WTC11 (cell line): ENCODE measurements around the gene PPM1D. TPM values are rescaled to one million over a fixed set of nuclear protein-coding genes. Genes with fewer than 3 reads are reported as not detected.
"Not testable (repeated sequence)": the region's sequence is repeated elsewhere in the genome, so short reads cannot be mapped to it uniquely, and the experiment has no call there.

ENCODE experiments used
- ATAC-seq: fragments of 200-7000 bp; cut with Tn5 transposase; 2 replicates; pipeline ENCODE4 v1.10.0; 2021; ENCODE audit warnings: mild to moderate bottlenecking, moderate library complexity
- CTCF ChIA-PET: fragments of 300-600 bp; sonication (Branson Sonifier 250); formaldehyde crosslinking; loops from one replicate; lab custom pipeline; 2021; ENCODE audit warnings: antibody characterized with exemption; lab: Charles Lee
- POLR2A ChIA-PET: fragments of 350-600 bp; sonication (Branson Sonifier 250); formaldehyde crosslinking; loops from one replicate; lab custom pipeline; 2021; ENCODE audit warnings: antibody characterized with exemption; lab: Charles Lee
- DNase-seq: peaks from one replicate; pipeline ENCODE4 v3.0.0; 2021; ENCODE audit warnings: low spot score
- H3K27ac Mint-ChIP-seq: 2 replicates; pipeline ENCODE4 v1.8.0; 2021; ENCODE audit warnings: mixed read lengths
- H3K27me3 Mint-ChIP-seq: 2 replicates; pipeline ENCODE4 v1.8.0; 2021; ENCODE audit warnings: low read depth, mild to moderate bottlenecking, moderate library complexity, mixed read lengths
- H3K36me3 Mint-ChIP-seq: 2 replicates; pipeline ENCODE4 v1.8.0; 2021; ENCODE audit warnings: mixed read lengths
- H3K4me1 Mint-ChIP-seq: 2 replicates; pipeline ENCODE4 v1.8.0; 2022; ENCODE audit warnings: mixed read lengths
- H3K4me3 Mint-ChIP-seq: 2 replicates; pipeline ENCODE4 v1.8.0; 2021; ENCODE audit warnings: mild to moderate bottlenecking, moderate library complexity, mixed read lengths
- H3K9me3 Mint-ChIP-seq: 2 replicates; pipeline ENCODE4 v1.8.0; 2021; ENCODE audit warnings: mixed read lengths
- GABPB1 ChIP-seq: sonication (generic); formaldehyde crosslinking; IDR thresholded peaks from 2 replicates; pipeline ENCODE4 v1.8.1; 2023; ENCODE audit warnings: mild to moderate bottlenecking, missing genetic modification reagents
- GTF2I ChIP-seq: fragments of 250-450 bp; sonication (Bioruptor Pico); conservative IDR thresholded peaks from 2 replicates; pipeline ENCODE4 v1.4.0; 2021; ENCODE audit warnings: mild to moderate bottlenecking
- HMGA2 ChIP-seq: fragments of 250-450 bp; sonication (Bioruptor Pico); IDR thresholded peaks from 2 replicates; pipeline ENCODE4 v1.4.0; 2021; ENCODE audit warnings: mild to moderate bottlenecking, moderate library complexity
- NFYB ChIP-seq: sonication (generic); formaldehyde crosslinking; conservative IDR thresholded peaks from 2 replicates; pipeline ENCODE4 v1.8.0; 2022; ENCODE audit warnings: low read depth, missing genetic modification reagents
- NR2C2 ChIP-seq: sonication (generic); formaldehyde crosslinking; IDR thresholded peaks from 2 replicates; pipeline ENCODE4 v1.8.0; 2022; ENCODE audit warnings: mild to moderate bottlenecking, missing genetic modification reagents
- OVOL2 ChIP-seq: fragments of 250-450 bp; sonication (Bioruptor Pico); IDR thresholded peaks from 2 replicates; pipeline ENCODE4 v1.9.0; 2021; ENCODE audit warnings: mild to moderate bottlenecking, borderline replicate concordance
- TEAD1 ChIP-seq: sonication (generic); formaldehyde crosslinking; IDR thresholded peaks from 2 replicates; pipeline ENCODE4 v1.8.0; 2022; ENCODE audit warnings: mild to moderate bottlenecking, missing genetic modification reagents
- ZNF232 ChIP-seq: sonication (generic); formaldehyde crosslinking; IDR thresholded peaks from 2 replicates; pipeline ENCODE4 v1.8.0; 2022; ENCODE audit warnings: mild to moderate bottlenecking, missing genetic modification reagents
- ZNF317 ChIP-seq: sonication (generic); formaldehyde crosslinking; IDR thresholded peaks from 2 replicates; pipeline ENCODE4 v1.8.1; 2023; ENCODE audit warnings: low read depth, mild to moderate bottlenecking, moderate library complexity, missing genetic modification reagents, borderline replicate concordance
- total RNA-seq: library from RNA; stranded (reverse); gene quantifications from 3 replicates; pipeline ENCODE4 v1.2.3, GENCODE V29; 2021
- TF ChIP-seq, protein P1 (sequence below): fragments of 250-450 bp; sonication (Bioruptor Pico); IDR thresholded peaks from 2 replicates; pipeline ENCODE4 v1.9.0; 2021; ENCODE audit warnings: mild to moderate bottlenecking
- TF ChIP-seq, protein P2 (sequence below): sonication (generic); formaldehyde crosslinking; IDR thresholded peaks from 2 replicates; pipeline ENCODE4 v1.8.0; 2022; ENCODE audit warnings: missing genetic modification reagents
- TF ChIP-seq, protein P3 (sequence below): sonication (generic); formaldehyde crosslinking; IDR thresholded peaks from 2 replicates; pipeline ENCODE4 v1.8.1; 2023; ENCODE audit warnings: mild to moderate bottlenecking, missing genetic modification reagents
- TF ChIP-seq, protein P4 (sequence below): sonication (generic); formaldehyde crosslinking; IDR thresholded peaks from 2 replicates; pipeline ENCODE4 v1.8.1; 2022; ENCODE audit warnings: low read depth, missing genetic modification reagents, borderline replicate concordance

Gene PPM1D
- total RNA-seq, 1 experiment from 2014 or later, result 20.4 TPM

GRCh38 chr17:60613325-60613724 lies 13.3 kb downstream of the PPM1D start:
- POLR2A ChIA-PET, result no interaction called here
- CTCF ChIA-PET, result interaction anchor here (1.1 to 1.8 kb wide), 4 partner anchors 10 to 44 kb away, joined by 3 to 5 read pairs (median 4); partner anchors contain the start of gene PPM1D
- no peak for ATAC-seq

DNA sequence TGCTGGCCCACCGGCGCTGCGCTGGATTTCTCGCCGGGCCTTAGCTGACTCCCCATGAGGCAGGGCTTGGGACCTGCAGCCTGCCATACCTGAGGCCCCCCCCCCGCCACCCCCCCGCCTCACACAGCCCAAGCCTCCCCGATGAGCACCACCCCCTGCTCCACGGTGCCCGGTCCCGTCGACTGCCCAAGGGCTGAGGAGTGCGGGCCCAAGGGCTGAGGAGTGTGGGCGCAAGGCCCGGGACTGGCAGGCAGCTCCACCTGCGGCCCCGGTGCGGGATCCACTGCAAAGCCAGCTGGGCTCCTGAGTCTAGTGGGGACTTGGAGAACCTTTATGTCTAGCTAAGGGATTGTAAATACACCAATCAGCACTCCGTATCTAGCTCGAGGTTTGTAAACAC lies 13.8 kb downstream of the PPM1D start:
- H3K4me1 Mint-ChIP-seq, H3K27me3 Mint-ChIP-seq, H3K27ac Mint-ChIP-seq, DNase-seq, ATAC-seq, H3K4me3 Mint-ChIP-seq: not testable (repeated sequence)
- POLR2A ChIA-PET, result interaction anchor here (0.6 kb wide), 1 partner anchor 107 kb away, joined by 3 read pairs; no protein-coding TSS in a partner anchor
- Mint-ChIP-seq H3K9me3 (peaks cover 16% of the 10 kb centered on the region), H3K36me3 (peaks cover 18% of the 10 kb centered on the region)
- CTCF ChIA-PET, result interaction anchor here (1.1 to 1.8 kb wide), 4 partner anchors 11 to 44 kb away, joined by 3 to 5 read pairs (median 4); partner anchors contain the start of gene PPM1D

More at GRCh38 chr17:60613325-60613724, 13.3 kb downstream of the PPM1D start:
- Mint-ChIP-seq H3K27me3 (no peaks in the 10 kb centered on the region), H3K27ac (no peak overlapping the region), H3K4me1 (no peaks in the 10 kb centered on the region)
- TF ChIP-seq ZNF232 (CRISPR knock-in tag) (no peak), GABPB1 (CRISPR knock-in tag) (no peak), TEAD1 (CRISPR knock-in tag) (no peak), NR2C2 (CRISPR knock-in tag) (no peak), HMGA2 (no peak), GTF2I (no peak)
- TF ChIP-seq, protein P1, sequence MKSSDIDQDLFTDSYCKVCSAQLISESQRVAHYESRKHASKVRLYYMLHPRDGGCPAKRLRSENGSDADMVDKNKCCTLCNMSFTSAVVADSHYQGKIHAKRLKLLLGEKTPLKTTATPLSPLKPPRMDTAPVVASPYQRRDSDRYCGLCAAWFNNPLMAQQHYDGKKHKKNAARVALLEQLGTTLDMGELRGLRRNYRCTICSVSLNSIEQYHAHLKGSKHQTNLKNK, result no peak
- TF ChIP-seq, protein P2, sequence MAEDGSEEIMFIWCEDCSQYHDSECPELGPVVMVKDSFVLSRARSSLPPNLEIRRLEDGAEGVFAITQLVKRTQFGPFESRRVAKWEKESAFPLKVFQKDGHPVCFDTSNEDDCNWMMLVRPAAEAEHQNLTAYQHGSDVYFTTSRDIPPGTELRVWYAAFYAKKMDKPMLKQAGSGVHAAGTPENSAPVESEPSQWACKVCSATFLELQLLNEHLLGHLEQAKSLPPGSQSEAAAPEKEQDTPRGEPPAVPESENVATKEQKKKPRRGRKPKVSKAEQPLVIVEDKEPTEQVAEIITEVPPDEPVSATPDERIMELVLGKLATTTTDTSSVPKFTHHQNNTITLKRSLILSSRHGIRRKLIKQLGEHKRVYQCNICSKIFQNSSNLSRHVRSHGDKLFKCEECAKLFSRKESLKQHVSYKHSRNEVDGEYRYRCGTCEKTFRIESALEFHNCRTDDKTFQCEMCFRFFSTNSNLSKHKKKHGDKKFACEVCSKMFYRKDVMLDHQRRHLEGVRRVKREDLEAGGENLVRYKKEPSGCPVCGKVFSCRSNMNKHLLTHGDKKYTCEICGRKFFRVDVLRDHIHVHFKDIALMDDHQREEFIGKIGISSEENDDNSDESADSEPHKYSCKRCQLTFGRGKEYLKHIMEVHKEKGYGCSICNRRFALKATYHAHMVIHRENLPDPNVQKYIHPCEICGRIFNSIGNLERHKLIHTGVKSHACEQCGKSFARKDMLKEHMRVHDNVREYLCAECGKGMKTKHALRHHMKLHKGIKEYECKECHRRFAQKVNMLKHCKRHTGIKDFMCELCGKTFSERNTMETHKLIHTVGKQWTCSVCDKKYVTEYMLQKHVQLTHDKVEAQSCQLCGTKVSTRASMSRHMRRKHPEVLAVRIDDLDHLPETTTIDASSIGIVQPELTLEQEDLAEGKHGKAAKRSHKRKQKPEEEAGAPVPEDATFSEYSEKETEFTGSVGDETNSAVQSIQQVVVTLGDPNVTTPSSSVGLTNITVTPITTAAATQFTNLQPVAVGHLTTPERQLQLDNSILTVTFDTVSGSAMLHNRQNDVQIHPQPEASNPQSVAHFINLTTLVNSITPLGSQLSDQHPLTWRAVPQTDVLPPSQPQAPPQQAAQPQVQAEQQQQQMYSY (CRISPR knock-in tag), result no peak
- TF ChIP-seq, protein P3, sequence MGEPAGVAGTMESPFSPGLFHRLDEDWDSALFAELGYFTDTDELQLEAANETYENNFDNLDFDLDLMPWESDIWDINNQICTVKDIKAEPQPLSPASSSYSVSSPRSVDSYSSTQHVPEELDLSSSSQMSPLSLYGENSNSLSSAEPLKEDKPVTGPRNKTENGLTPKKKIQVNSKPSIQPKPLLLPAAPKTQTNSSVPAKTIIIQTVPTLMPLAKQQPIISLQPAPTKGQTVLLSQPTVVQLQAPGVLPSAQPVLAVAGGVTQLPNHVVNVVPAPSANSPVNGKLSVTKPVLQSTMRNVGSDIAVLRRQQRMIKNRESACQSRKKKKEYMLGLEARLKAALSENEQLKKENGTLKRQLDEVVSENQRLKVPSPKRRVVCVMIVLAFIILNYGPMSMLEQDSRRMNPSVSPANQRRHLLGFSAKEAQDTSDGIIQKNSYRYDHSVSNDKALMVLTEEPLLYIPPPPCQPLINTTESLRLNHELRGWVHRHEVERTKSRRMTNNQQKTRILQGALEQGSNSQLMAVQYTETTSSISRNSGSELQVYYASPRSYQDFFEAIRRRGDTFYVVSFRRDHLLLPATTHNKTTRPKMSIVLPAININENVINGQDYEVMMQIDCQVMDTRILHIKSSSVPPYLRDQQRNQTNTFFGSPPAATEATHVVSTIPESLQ (CRISPR knock-in tag), result no peak
- TF ChIP-seq, all 79 proteins: peak for 0
- Mint-ChIP-seq H3K36me3 (peaks cover 18% of the 10 kb centered on the region), H3K9me3 (peaks cover 16% of the 10 kb centered on the region), H3K4me3 (no peak overlapping the region)
- no peak for DNase-seq

DNA sequence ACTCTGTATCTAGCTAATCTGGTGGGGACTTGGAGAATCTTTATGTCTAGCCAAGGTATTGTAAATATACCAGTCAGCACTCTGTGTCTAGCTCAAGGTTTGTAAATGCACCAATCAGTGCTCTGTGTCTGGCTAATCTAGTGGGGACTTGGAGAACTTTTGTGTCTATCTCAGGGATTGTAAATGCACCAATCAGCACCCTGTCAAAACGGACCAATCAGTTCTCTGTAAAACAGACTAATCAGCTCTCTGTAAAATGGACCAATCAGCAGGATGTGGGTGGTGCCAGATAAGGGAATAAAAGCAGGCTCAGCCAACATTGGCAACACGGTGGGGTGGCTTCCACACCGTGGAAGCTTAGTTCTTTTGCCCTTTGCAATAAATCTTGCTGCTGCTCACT lies 14.3 kb downstream of the PPM1D start:
- not testable (repeated sequence) for DNase-seq, ATAC-seq, H3K27me3 Mint-ChIP-seq, H3K4me1 Mint-ChIP-seq, H3K4me3 Mint-ChIP-seq
- TF ChIP-seq NFYB (CRISPR knock-in tag), result peak; percentile 39
- Mint-ChIP-seq H3K27ac (peak overlapping the region; percentile 92), H3K36me3 (peaks cover 18% of the 10 kb centered on the region), H3K9me3 (peaks cover 16% of the 10 kb centered on the region)
- CTCF ChIA-PET, result interaction anchor here (1.1 to 1.8 kb wide), 4 partner anchors 11 to 45 kb away, joined by 3 to 5 read pairs (median 4); partner anchors contain the start of gene PPM1D
- POLR2A ChIA-PET, result interaction anchor here (0.6 kb wide), 1 partner anchor 107 kb away, joined by 3 read pairs; no protein-coding TSS in a partner anchor

GRCh38 chr17:60615108-60615507 lies 15.1 kb downstream of the PPM1D start:
- CTCF ChIA-PET, result interaction anchor here (0.8 to 2.6 kb wide), 4 partner anchors 13 to 25 kb away, joined by 4 to 8 read pairs (median 4); no protein-coding TSS in a partner anchor
- Mint-ChIP-seq H3K36me3 (peaks cover 18% of the 10 kb centered on the region), H3K27me3 (no peaks in the 10 kb centered on the region), H3K27ac (no peak overlapping the region), H3K4me3 (no peak overlapping the region)
- no peak for ATAC-seq
- TF ChIP-seq OVOL2 (CRISPR knock-in tag), result no peak
- TF ChIP-seq, protein P4, sequence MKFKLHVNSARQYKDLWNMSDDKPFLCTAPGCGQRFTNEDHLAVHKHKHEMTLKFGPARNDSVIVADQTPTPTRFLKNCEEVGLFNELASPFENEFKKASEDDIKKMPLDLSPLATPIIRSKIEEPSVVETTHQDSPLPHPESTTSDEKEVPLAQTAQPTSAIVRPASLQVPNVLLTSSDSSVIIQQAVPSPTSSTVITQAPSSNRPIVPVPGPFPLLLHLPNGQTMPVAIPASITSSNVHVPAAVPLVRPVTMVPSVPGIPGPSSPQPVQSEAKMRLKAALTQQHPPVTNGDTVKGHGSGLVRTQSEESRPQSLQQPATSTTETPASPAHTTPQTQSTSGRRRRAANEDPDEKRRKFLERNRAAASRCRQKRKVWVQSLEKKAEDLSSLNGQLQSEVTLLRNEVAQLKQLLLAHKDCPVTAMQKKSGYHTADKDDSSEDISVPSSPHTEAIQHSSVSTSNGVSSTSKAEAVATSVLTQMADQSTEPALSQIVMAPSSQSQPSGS (CRISPR knock-in tag), result no peak
- TF ChIP-seq NR2C2 (CRISPR knock-in tag), result no peak
- TF ChIP-seq ZNF317 (CRISPR knock-in tag), result no peak
- no peak for TF ChIP-seq GABPB1 (CRISPR knock-in tag)
- TF ChIP-seq, all 79 proteins: peak for 0
- H3K9me3 Mint-ChIP-seq, result peaks cover 16% of the 10 kb centered on the region
- DNase-seq, result no peak
- H3K4me1 Mint-ChIP-seq, result no peaks in the 10 kb centered on the region
- POLR2A ChIA-PET, result interaction anchor here (0.5 kb wide), 1 partner anchor 277 kb away, joined by 3 read pairs; no protein-coding TSS in a partner anchor
